ENCODE data around the gene PDE12.
A peak's percentile ranks its signal among the peaks of the same experiment; 100 is the strongest.

Gene PDE12, protein sequence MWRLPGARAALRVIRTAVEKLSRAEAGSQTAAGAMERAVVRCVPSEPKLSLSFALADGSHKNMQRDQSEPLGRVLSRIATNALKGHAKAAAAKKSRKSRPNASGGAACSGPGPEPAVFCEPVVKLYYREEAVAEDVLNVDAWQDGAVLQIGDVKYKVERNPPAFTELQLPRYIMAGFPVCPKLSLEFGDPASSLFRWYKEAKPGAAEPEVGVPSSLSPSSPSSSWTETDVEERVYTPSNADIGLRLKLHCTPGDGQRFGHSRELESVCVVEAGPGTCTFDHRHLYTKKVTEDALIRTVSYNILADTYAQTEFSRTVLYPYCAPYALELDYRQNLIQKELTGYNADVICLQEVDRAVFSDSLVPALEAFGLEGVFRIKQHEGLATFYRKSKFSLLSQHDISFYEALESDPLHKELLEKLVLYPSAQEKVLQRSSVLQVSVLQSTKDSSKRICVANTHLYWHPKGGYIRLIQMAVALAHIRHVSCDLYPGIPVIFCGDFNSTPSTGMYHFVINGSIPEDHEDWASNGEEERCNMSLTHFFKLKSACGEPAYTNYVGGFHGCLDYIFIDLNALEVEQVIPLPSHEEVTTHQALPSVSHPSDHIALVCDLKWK

DNA sequence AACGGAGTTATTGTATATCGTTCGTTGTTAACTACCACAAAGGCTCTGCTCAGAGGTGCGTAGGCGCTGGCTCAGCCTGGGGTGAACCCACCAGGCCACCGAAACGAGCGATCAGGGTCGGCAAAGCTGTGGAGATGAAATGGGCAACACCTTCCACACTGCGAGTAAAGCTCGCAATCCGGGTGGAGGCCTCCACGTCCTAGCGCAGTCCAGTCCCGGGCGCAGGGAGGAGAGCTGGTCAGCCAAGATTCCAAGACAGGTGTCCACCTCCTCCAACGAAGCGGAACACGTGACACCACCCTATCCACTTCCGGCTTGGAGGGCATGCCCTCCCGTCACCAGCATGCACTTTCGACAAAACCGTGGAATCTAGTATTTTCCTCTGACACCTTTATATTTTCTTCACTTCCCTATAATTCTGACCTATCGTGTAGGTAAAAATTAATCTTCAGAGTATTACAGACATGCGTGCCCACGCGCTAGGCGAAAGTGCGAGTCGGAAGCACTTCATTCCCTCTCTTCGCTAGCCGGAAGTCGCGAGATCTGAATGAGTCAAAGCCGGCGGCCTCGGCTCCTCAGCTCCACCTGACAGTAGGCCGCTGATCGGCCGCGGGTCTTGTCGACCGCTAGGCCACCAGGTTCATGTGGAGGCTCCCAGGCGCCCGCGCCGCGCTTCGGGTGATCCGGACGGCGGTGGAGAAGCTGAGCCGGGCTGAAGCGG, at the start of gene PDE12:
Gene PDE12 (plus strand): TSS at position 537 of the 721 bp plus-strand sequence. CDS start 106 bp downstream, at position 643.
- peak within 1 kb of the TSS; percentile 94 for H3K27ac ChIP-seq
- TF ChIP-seq, protein P1, sequence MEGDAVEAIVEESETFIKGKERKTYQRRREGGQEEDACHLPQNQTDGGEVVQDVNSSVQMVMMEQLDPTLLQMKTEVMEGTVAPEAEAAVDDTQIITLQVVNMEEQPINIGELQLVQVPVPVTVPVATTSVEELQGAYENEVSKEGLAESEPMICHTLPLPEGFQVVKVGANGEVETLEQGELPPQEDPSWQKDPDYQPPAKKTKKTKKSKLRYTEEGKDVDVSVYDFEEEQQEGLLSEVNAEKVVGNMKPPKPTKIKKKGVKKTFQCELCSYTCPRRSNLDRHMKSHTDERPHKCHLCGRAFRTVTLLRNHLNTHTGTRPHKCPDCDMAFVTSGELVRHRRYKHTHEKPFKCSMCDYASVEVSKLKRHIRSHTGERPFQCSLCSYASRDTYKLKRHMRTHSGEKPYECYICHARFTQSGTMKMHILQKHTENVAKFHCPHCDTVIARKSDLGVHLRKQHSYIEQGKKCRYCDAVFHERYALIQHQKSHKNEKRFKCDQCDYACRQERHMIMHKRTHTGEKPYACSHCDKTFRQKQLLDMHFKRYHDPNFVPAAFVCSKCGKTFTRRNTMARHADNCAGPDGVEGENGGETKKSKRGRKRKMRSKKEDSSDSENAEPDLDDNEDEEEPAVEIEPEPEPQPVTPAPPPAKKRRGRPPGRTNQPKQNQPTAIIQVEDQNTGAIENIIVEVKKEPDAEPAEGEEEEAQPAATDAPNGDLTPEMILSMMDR (IDR thresholded peaks at IDR 0.05), result no peak; the same call in 1 of the 2 replicates
- TF ChIP-seq ZFX (IDR thresholded peaks at IDR 0.05; ENCODE audit: borderline replicate concordance), result no peak

DNA sequence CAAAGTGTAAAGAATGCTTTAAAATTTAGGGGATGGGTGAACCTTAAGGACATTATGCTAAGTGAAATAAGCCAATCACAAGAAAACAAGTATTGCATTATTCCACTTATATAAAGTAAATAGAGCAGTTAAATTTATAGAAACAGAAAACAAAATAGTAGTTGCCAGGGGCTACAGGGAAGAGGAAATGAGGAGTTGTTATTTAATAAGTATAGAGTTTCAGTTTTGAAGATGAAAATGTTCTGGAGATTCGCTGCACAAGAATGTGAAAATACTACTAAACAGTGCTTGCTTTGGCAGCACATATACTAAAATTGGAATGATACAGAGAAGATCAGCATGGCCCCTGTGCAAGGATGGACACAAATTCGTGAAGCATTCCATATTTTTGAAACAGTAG, 43.9 kb upstream of the PDE12 start:
- no peak overlapping the region for H3K27ac ChIP-seq
- TF ChIP-seq, protein P1 (IDR thresholded peaks at IDR 0.05), result no peak
- no peak for TF ChIP-seq ZFX (IDR thresholded peaks at IDR 0.05; ENCODE audit: borderline replicate concordance)

DNA sequence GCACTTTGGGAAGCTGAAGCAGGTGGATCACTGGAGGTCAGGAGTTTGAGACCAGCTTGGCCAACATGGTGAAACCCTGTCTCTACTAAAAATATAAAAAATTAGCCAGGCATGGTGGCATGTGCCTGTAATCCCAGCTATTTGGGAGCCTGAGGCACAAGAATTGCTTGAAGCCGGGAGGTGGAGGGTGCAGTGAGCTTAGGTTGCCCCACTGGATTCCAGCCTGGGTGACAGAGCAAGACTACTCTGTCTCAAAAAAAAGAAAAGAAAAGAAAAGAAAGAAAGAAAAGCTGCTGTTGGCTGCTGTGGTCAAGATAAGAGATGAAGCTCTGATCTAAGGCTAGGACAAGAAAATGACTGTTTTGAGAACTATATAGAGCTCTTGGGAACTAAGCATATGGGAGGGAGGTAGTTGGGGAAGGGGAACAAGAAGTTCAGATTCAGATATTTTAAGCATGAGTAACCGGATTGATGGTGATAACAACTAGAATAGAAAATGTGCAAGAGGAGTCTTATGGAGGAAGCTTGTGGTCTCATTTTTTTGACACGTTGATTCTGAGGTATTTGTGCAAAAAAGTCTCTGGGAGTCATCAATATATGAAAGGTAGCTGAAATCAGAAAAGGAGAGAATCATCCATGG, 37.7 kb upstream of the PDE12 start:
- TF ChIP-seq ZFX (IDR thresholded peaks at IDR 0.05; ENCODE audit: borderline replicate concordance), result no peak
- TF ChIP-seq, protein P1 (IDR thresholded peaks at IDR 0.05), result no peak
- H3K27ac ChIP-seq, result no peak overlapping the region

DNA sequence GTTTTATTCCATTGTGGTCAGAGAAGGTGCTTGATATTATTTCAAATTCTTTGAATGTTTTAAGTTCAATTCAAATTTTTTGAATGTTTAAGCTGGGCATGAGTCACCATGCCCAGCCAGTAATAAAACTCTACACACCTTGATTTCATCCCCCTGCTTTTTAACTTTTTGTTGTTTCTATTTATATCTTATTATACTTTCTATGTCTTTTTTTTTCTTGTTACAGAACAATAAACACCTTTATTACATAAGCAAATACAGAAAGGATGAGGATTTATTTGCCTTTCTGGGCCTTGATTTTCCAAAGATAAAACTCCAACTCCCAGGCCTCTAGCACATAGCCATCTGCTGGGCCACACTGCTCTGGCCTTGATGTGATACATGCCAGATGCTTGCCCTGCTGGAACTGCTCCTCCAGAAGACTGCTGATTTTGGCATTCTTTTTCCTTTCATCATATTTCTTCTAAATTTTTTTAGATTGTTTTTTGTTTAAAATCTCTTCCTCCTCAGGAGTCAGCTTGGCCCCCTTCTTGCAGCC, 25.9 kb upstream of the PDE12 start:
- TF ChIP-seq, protein P1 (IDR thresholded peaks at IDR 0.05), result peak; percentile 16; the same call in 1 of the 2 replicates
- TF ChIP-seq ZFX (IDR thresholded peaks at IDR 0.05; ENCODE audit: borderline replicate concordance), result no peak
- peak overlapping the region; percentile 48 for H3K27ac ChIP-seq

DNA sequence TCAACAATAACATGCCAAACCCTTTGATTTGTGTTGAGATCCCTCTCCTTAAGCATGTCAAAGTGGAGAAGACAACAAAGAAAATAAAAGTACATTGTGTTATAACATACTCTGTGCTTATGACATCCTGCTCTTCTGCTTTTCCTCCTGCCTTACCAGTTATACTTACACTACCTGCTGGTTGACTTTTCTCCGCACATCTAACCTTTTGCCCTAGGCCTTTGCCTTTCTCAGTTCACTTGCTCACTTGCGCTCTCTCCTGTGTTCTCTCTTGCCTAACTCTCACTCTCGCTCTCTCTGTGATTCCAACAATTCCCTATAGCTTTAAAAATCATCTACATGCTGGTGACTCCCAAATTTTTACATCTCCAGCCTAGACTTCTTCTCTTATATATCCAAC, 17.6 kb upstream of the PDE12 start:
- peak overlapping the region; percentile 25; the same call in 1 of the 2 replicates for H3K27ac ChIP-seq

More for the DNA sequence above, 17.6 kb upstream of the PDE12 start:
- TF ChIP-seq ZFX (IDR thresholded peaks at IDR 0.05; ENCODE audit: borderline replicate concordance), result no peak
- TF ChIP-seq, protein P1 (IDR thresholded peaks at IDR 0.05), result no peak
